Measurements from ENCODE around the gene CDKN2D. TPM values are rescaled to one million over a fixed set of nuclear protein-coding genes. Genes with fewer than 3 reads are reported as not detected.
"Not testable (repeated sequence)": the region's sequence is repeated elsewhere in the genome, so short reads cannot be mapped to it uniquely, and the experiment has no call there.

The CDKN2D gene
- total RNA-seq, 4 donors from 2014 or later = 7.7 to 14.6 (median 7.8) TPM

DNA sequence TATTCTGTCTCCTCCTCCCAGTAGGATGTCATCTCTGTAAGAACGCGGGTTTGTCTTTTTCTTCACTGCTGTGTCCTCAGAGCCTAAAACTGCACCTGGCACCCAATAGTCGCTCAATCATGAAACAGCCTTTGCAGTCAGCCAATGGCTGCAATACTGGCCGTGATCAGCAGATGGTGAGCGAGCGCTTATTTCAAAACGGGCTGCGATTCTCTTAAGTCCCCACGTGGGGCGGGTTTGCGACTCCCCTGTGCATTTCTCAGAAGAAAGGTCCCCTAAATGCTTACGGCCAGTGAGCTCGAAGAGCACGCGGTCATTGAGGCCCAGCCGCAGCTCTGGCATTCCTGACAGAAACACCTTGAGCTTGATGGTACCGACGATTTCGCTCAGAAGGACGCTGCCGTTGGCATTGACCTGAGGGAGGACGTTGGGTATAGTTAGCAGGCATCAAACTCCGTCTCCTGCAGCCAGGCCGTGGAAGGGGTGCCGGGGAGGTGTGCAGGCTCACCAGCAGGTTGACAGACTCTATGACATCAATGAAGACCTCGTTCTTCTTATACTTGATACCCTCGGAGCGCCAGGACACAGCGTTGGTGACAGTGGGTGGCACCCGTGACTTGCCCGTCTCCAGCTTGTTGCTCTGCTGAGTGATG lies 12.3 kb upstream of the CDKN2D start:
- no peaks in the 10 kb centered on the region for H3K9me3 ChIP-seq
- TF ChIP-seq, protein P1, sequence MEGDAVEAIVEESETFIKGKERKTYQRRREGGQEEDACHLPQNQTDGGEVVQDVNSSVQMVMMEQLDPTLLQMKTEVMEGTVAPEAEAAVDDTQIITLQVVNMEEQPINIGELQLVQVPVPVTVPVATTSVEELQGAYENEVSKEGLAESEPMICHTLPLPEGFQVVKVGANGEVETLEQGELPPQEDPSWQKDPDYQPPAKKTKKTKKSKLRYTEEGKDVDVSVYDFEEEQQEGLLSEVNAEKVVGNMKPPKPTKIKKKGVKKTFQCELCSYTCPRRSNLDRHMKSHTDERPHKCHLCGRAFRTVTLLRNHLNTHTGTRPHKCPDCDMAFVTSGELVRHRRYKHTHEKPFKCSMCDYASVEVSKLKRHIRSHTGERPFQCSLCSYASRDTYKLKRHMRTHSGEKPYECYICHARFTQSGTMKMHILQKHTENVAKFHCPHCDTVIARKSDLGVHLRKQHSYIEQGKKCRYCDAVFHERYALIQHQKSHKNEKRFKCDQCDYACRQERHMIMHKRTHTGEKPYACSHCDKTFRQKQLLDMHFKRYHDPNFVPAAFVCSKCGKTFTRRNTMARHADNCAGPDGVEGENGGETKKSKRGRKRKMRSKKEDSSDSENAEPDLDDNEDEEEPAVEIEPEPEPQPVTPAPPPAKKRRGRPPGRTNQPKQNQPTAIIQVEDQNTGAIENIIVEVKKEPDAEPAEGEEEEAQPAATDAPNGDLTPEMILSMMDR (IDR thresholded peaks at IDR 0.05) = peak; percentile 97 to 100 (median 99)
- peak in 1 of 2 donors; percentile 24 for TF ChIP-seq POLR2A (IDR thresholded peaks at IDR 0.05)
- peak; percentile 89 to 90 for DNase-seq
- no peaks in the 10 kb centered on the region for H3K4me1 ChIP-seq
- H3K4me3 ChIP-seq = no peak overlapping the region
- H3K27me3 ChIP-seq = no peaks in the 10 kb centered on the region
- intact Hi-C loops (cut with DNase I; ENCODE audit: low total_unique reads) = loop anchor here (5.0 kb wide), 1 partner anchor 61 kb away; no protein-coding TSS in a partner anchor
- H3K36me3 ChIP-seq = no peaks in the 10 kb centered on the region
- no peak overlapping the region for H3K27ac ChIP-seq

DNA sequence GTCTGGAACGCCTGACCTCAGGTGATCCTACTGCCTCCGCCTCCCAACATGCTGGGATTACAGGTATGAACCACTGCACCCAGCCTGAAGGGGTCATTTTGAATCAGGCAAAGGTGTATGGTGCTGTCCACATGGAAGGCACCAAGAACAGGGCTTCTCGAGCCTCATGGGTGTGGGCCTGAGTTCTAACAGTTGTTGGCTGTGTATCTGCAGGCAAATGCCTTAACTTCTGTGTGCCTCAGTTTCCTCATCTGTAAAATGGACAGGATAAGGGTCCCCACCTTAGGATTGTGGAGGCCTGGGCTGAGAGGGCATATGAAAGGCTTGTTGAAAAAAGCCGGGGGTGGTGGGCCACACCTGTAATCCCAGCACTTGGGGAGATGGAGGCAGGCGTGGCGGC lies 9.2 kb upstream of the CDKN2D start:
- TF ChIP-seq POLR2A (IDR thresholded peaks at IDR 0.05) = no peak
- TF ChIP-seq, protein P1 (IDR thresholded peaks at IDR 0.05) = no peak
- intact Hi-C loops (cut with DNase I; ENCODE audit: low total_unique reads) = no loop called here
- DNase-seq = no peak
- H3K4me3 ChIP-seq = no peak overlapping the region
- no peaks in the 10 kb centered on the region for H3K9me3 ChIP-seq
- no peaks in the 10 kb centered on the region for H3K27me3 ChIP-seq
- no peaks in the 10 kb centered on the region for H3K4me1 ChIP-seq
- no peaks in the 10 kb centered on the region for H3K36me3 ChIP-seq
- no peak overlapping the region for H3K27ac ChIP-seq

DNA sequence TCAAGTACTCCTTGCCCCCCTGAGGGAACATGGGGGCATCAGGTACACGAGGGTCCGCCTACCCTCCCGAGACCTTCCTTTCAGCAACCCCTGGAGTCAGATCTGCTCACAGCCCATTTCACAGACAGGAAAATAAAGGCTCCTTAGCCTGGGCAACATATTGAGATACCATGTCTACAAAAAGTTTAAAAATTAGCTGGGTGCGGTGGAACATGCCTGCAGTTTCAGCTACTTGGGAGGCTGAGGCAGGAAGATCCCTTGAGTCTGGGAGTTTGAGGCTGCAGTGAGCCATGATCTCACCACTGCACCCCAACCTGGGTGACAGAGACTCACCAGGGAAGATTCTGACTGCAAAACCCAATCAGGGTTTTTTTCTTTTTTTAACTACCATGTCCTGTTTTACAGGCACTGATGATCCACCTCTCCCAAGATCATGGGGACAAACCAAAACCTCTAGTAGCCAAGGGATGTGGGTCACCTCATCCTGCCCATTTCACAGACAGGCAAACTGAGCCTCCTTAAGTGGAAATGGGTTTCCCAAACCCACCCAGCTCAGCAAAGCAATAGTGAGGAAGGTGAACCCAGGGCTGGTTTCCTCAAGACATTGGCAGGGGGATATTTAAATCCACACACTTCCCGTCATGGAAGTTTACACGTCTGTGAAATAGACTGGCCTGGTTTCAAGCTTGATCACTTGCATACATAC lies 6.4 kb upstream of the CDKN2D start:
- no peak for TF ChIP-seq POLR2A (IDR thresholded peaks at IDR 0.05)
- TF ChIP-seq, protein P1 (IDR thresholded peaks at IDR 0.05) = no peak
- H3K27ac ChIP-seq = no peak overlapping the region
- intact Hi-C loops (cut with DNase I; ENCODE audit: low total_unique reads) = no loop called here

DNA sequence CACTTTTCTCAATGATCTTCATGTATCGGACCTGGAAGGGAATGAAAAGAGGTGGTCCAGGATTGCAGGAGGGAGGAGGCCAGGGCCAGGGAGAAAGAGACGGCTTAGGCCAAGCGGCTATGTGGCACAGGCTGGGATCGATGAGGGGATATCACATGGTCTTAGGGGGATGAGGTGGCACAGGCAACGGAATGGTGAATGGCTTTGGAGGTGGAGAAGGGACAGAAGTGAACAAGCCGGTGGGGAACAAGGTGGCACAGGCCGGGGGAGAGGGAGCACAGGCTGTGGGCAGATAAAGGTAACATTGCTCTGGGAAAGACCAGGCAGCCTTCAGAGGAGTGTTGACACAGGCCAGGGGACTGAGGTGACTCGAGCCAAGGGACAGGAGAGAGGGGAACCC lies 5.7 kb upstream of the CDKN2D start:
- H3K27ac ChIP-seq = no peak overlapping the region
- TF ChIP-seq, protein P1 (IDR thresholded peaks at IDR 0.05) = no peak
- TF ChIP-seq POLR2A (IDR thresholded peaks at IDR 0.05) = no peak
- no peaks in the 10 kb centered on the region for H3K27me3 ChIP-seq
- intact Hi-C loops (cut with DNase I; ENCODE audit: low total_unique reads) = no loop called here
- DNase-seq = no peak
- no peaks in the 10 kb centered on the region for H3K36me3 ChIP-seq
- no peaks in the 10 kb centered on the region for H3K9me3 ChIP-seq
- no peak overlapping the region for H3K4me3 ChIP-seq
- peaks cover 2 to 3% of the 10 kb centered on the region in 2 donors for H3K4me1 ChIP-seq

More for the DNA sequence above, 6.4 kb upstream of the CDKN2D start:
- Histone ChIP-seq H3K4me3 (no peak overlapping the region), H3K36me3 (no peaks in the 10 kb centered on the region), H3K9me3 (no peaks in the 10 kb centered on the region), H3K27me3 (no peaks in the 10 kb centered on the region), H3K4me1 (no peaks in the 10 kb centered on the region)
- no peak for DNase-seq

DNA sequence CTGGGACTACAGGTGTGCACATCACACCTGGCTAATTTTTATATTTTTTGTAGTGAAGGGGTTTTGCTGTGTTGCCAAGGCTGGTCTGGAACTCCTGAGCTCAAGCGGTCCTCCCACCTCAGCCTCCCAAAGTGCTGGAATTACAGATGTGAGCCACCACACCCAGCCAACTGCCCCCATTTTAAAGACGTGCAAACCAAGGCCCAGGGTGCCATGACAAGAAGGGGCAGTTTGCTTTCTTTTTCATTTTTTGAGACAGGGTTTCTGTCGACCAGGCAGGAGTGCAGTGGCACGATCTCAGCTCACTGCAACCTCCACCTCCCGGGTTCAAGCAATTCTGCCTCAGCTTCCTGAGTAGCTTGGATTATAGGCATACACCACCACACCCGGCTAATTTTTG lies 5.0 kb upstream of the CDKN2D start:
- DNase-seq; H3K4me1 ChIP-seq; H3K27ac ChIP-seq; H3K4me3 ChIP-seq; H3K36me3 ChIP-seq; H3K9me3 ChIP-seq; H3K27me3 ChIP-seq; intact Hi-C loops (cut with DNase I; ENCODE audit: low total_unique reads): not testable (repeated sequence)

Data from uterus (tissue), 4 donors.